ENCODE data around the gene UBE3D. TPM values are rescaled to one million over a fixed set of nuclear protein-coding genes. Genes with fewer than 3 reads are reported as not detected.

UBE3D gene
- total RNA-seq, 2 experiments from 2014 or later = 3.8 to 4.8 TPM

DNA sequence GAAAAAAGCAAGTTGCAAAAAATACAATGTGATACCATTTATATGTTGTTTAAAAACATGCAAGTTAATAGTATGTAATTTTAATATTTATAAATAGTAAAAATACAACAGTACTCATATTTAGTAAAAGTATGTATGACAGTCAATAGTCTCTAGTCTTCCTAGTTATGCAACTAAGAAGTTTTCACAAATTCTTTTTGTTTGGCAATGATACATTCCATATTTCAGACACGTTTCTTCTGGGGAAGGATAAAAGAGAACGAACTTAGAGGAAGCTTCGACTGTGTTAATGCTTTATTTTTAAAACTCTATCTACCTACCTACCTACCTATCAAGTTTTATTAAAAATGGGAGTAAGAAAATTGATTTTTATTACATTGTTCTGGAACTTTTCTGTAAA lies 77.7 kb downstream of the UBE3D start:
- Mint-ChIP-seq H3K9me3 (no peaks in the 10 kb centered on the region), H3K4me3 (no peak overlapping the region), H3K36me3 (ENCODE audit: low read depth) (no peaks in the 10 kb centered on the region), H3K27ac (no peak overlapping the region), H3K27me3 (no peaks in the 10 kb centered on the region), H3K4me1 (no peaks in the 10 kb centered on the region)
- POLR2A ChIA-PET = no interaction called here
- no peak for DNase-seq
- CTCF ChIA-PET = no interaction called here

DNA sequence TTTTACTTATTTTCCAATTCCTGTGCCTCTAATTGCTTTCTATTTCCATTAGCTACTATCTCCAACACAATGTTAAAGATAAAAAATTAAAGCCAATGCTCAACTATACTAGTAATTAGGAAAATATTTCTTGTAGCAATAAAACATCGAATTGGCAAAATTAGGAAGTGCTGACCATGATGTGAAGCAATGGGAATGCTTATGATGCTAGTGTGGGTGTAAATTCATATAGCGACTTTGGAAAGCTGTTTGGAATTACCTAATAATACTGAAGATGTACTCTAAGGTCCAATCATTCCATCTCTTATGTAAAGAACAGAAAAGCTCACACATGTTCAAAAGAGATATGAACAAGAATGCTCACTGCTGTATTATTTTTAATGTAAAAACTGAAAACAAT lies 78.2 kb downstream of the UBE3D start:
- Mint-ChIP-seq H3K27ac (no peak overlapping the region), H3K4me3 (no peak overlapping the region), H3K36me3 (ENCODE audit: low read depth) (no peaks in the 10 kb centered on the region), H3K27me3 (no peaks in the 10 kb centered on the region), H3K4me1 (no peaks in the 10 kb centered on the region), H3K9me3 (no peaks in the 10 kb centered on the region)
- no peak for DNase-seq
- POLR2A ChIA-PET = no interaction called here
- CTCF ChIA-PET = no interaction called here

DNA sequence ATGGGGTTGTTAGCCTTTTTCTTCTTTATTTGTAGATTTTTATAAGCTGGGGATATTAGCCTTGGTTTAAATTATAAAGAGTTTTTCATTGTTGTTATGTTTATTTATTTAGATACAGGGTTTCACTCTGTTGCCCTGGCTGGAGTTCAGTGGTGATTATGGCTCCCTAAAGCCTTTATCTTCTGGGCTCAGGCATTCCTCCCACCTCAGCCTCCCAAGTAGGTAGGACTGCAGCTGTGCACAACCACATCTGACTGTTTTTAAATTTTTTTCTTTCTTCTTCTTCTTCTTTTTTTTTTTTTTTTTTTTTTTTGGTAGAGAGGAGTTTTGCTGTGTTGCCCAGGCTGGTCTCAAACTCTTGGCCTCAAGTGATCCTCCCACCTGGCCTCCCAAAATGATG lies 80.9 kb downstream of the UBE3D start:
- no peaks in the 10 kb centered on the region for H3K4me1 Mint-ChIP-seq
- DNase-seq = no peak
- no peaks in the 10 kb centered on the region for H3K9me3 Mint-ChIP-seq
- H3K36me3 Mint-ChIP-seq (ENCODE audit: low read depth) = no peaks in the 10 kb centered on the region
- ChIA-PET CTCF (no interaction called here), POLR2A (no interaction called here)
- no peak overlapping the region for H3K4me3 Mint-ChIP-seq
- no peak overlapping the region for H3K27ac Mint-ChIP-seq
- H3K27me3 Mint-ChIP-seq = no peaks in the 10 kb centered on the region

DNA sequence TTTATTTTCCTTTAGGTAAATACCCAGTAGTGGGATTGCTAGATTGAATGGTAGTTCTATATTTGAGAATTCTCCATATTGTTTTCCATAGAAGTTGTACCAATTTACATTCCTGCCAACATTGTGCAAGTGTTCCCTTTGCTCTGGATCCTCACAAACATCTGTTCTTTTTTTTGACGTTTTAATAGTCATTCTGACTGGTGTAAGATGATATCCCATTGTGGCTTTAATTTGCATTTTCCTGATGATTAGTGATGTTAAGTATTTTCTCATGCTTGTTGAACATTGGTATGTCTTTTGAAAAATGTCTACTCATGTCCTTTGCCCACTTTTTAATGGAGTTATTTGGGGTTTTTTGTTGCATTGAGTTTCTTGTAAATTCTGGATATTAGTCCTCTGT lies 85.6 kb downstream of the UBE3D start:
- DNase-seq = no peak
- Mint-ChIP-seq H3K27me3 (no peaks in the 10 kb centered on the region), H3K36me3 (ENCODE audit: low read depth) (no peaks in the 10 kb centered on the region), H3K4me1 (no peaks in the 10 kb centered on the region), H3K4me3 (no peak overlapping the region), H3K9me3 (no peaks in the 10 kb centered on the region), H3K27ac (no peak overlapping the region)
- ChIA-PET POLR2A (no interaction called here), CTCF (no interaction called here)

DNA sequence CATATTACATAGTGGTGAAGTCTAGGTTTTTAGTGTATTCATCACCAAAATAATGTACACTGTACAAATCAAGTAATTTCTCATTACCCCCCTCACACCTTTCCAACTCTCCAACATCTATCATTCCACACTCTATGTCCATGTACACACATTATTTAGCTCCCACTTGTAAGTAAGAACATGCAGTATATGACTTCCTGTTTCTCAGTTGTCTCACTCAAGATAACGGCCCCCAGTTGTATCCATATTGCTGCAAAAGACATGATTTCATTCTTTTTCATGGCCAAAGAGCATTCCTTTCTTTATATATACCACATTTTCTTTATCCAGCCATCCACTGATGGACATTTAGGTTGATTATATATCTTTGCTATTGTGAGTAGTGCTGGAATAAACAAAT lies 86.0 kb downstream of the UBE3D start:
- ChIA-PET CTCF (no interaction called here), POLR2A (no interaction called here)
- H3K36me3 Mint-ChIP-seq (ENCODE audit: low read depth) = no peaks in the 10 kb centered on the region
- no peak overlapping the region for H3K4me3 Mint-ChIP-seq
- H3K27me3 Mint-ChIP-seq = no peaks in the 10 kb centered on the region
- H3K4me1 Mint-ChIP-seq = no peaks in the 10 kb centered on the region
- H3K27ac Mint-ChIP-seq = no peak overlapping the region
- no peak for DNase-seq
- no peaks in the 10 kb centered on the region for H3K9me3 Mint-ChIP-seq

DNA sequence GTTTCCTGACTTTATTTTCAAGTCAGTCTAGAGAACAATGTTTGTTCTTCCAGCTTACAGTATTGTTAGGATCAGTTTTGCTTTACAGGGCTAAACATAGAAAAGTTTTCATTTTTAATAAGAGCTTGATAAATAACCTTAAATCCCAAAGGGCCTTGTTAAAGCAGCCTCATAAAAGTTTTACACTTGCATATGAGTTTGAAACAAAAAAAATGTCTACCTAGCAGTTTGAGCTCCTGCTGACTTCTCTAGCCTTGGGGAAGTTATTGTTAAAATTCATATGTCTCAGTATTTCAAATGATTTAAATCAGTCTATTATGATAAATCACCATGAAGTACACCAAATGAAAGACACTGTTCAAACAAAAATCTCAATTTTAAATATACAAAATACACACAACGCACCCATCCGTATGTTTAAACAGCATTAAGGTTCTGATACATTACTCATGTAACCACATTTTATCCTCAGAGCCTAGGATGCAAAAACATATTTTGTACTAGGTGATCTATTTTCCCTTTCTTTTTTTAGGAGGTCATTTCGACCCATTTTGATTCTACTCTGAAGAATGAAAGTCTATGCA lies 87.2 kb downstream of the UBE3D start:
- Mint-ChIP-seq H3K4me3 (no peak overlapping the region), H3K4me1 (no peaks in the 10 kb centered on the region), H3K36me3 (ENCODE audit: low read depth) (no peaks in the 10 kb centered on the region), H3K9me3 (no peaks in the 10 kb centered on the region), H3K27me3 (no peaks in the 10 kb centered on the region), H3K27ac (no peak overlapping the region)
- DNase-seq = no peak
- POLR2A ChIA-PET = no interaction called here
- CTCF ChIA-PET = no interaction called here

DNA sequence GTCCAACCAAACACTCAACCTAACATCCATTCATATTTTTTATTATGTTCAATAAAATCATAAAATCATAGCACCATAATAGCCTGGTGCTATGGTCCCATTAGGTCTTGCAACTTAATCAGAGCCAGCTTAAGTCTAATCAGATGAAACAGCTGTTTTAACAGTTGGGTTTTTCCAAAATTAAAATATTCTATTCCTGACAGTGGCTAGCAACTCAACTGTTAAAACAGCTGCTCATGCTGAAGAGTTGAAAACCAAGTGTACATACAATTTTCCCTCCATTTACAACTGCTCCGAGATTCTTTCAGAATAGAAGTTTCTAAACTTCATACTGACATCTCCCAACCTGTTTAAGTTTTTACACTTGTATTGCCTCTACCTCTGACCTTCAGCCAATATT lies 89.5 kb downstream of the UBE3D start:
- Mint-ChIP-seq H3K27ac (no peak overlapping the region), H3K4me1 (no peaks in the 10 kb centered on the region), H3K27me3 (no peaks in the 10 kb centered on the region), H3K9me3 (no peaks in the 10 kb centered on the region), H3K4me3 (no peak overlapping the region), H3K36me3 (ENCODE audit: low read depth) (no peaks in the 10 kb centered on the region)
- ChIA-PET CTCF (no interaction called here), POLR2A (no interaction called here)
- DNase-seq = no peak

DNA sequence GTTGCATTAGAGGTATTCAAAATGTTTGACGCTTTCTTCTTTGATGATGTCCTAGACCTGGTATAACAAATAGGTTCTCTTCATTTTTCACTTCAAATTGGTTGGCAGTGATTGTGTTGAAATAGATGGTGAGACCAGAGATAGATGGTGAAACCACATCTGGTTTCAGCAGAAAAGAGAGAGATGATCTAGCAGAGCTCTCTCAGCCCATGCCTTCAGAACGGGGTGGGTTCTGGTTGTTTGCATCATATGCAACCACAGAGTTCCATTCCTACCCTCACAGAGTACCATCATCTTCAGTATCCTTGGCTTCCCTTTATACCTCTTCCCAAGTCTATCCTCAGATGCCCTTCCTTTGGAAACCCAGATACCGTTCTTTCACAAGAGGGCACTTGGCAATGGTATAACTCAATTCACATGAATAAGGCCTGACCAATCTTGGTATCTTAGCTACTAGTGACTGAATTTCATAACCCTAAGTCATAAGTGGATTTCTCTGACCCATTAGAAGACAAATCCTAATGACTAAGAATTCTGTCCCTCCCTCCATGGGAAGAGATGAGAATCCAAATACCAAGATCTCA lies 93.7 kb downstream of the UBE3D start:
- no peaks in the 10 kb centered on the region for H3K36me3 Mint-ChIP-seq (ENCODE audit: low read depth)
- DNase-seq = no peak
- ChIA-PET POLR2A (no interaction called here), CTCF (no interaction called here)
- H3K27me3 Mint-ChIP-seq = no peaks in the 10 kb centered on the region
- no peak overlapping the region for H3K27ac Mint-ChIP-seq
- H3K9me3 Mint-ChIP-seq = no peaks in the 10 kb centered on the region
- no peaks in the 10 kb centered on the region for H3K4me1 Mint-ChIP-seq
- no peak overlapping the region for H3K4me3 Mint-ChIP-seq

DNA sequence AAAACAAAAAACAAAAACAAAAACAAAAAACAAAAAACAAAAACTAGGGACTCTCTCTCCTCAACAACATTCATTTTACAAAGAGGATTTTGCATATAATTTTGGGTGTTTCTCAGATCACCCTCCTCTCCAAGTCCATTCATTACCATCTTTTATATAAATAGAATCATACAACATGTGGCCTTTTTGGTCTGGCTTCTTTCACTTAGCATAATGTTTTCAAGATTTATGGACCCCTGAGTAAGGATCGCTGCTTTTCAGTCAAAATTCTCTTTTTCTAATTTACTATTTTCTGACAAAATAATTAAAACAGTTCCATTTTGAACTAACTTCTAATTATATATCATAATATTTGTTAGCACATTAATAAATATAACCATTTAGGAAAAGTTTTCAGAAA lies 94.8 kb downstream of the UBE3D start:
- ChIA-PET CTCF (no interaction called here), POLR2A (no interaction called here)
- no peaks in the 10 kb centered on the region for H3K27me3 Mint-ChIP-seq
- no peaks in the 10 kb centered on the region for H3K9me3 Mint-ChIP-seq
- no peak for DNase-seq
- H3K4me3 Mint-ChIP-seq = no peak overlapping the region
- H3K27ac Mint-ChIP-seq = no peak overlapping the region
- no peaks in the 10 kb centered on the region for H3K4me1 Mint-ChIP-seq
- no peaks in the 10 kb centered on the region for H3K36me3 Mint-ChIP-seq (ENCODE audit: low read depth)

DNA sequence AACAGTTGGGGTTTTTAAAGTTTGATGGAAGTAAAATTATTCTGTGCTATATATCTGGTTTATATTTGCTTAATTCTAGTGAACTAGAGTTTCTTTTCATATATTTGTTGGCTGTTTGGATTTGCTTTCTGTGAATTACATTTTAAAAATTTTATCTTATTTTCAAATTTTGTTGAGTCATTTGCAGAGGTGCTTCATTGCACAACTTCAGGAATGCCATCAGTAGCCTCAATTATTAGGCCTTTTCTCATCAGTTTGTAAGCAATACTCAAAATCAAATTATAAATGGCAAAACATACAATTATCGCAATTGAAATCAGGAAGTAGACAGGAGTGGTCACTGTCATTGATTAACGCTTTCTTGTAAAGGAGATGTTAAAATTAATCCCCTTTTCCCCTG lies 96.9 kb downstream of the UBE3D start:
- ChIA-PET CTCF (no interaction called here), POLR2A (no interaction called here)
- Mint-ChIP-seq H3K4me3 (no peak overlapping the region), H3K27ac (no peak overlapping the region), H3K9me3 (no peaks in the 10 kb centered on the region), H3K27me3 (no peaks in the 10 kb centered on the region), H3K36me3 (ENCODE audit: low read depth) (no peaks in the 10 kb centered on the region), H3K4me1 (no peaks in the 10 kb centered on the region)
- DNase-seq = no peak

DNA sequence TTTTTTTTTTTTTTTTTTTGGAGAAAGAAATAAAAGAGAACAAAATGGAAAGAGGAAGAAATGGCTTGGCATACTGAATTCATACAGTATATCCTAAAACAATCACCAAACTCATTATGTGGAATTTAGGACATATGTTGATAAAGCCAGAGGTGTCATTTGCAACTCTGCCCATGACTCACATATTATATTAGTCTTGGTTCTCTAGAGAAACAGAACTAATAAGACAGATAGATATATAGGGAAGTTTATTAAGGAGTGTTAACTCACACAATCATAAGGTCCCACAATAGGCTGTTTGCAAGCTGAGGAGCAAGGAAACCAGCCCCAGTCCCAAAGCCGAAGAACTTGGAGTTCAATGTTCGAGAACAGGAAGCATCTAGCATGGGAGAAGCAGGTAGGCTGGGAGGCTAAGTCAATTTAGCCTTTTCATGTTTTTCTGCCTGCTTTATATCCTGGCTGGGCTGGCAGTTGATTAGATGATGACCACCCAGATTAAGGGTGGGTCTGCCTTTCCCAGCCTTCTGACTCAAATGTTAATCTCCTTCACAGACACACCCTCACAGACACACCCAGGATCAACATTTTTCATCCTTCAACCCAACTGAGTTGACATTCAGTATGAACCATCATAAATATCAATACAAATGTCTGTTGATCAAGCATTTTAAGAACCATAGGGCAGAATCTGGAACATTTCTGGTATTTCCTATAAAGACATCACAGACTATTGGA lies 102.3 kb downstream of the UBE3D start:
- CTCF ChIA-PET = no interaction called here
- no peaks in the 10 kb centered on the region for H3K36me3 Mint-ChIP-seq (ENCODE audit: low read depth)

DNA sequence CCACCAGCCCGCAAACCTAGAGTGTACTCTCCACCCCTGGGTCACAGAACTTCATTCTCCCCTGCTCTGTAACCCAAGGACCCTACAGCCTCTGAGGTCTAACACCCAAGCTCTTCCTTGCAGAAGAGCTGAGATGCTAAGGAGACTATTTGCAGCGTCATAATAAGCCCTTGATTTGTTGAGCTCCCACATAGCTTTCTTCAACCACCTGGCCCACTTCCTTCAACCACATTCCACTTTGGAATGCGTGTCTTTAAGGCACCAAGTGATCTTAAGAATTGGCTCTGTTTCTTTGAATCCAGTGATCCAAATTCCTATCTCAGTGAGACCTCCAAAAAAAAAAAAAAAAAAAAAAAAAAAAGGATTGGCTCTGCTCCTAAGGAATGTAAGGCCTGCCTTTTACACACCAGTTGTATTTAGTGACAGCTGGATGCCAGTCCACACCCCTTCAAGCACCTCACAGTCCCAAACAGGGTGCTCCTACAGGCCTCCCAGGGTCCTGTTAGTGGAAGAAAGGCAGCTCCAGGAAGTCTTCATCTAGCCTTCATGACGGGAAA lies 106.2 kb downstream of the UBE3D start:
- Mint-ChIP-seq H3K4me1 (no peaks in the 10 kb centered on the region), H3K9me3 (no peaks in the 10 kb centered on the region), H3K4me3 (no peak overlapping the region), H3K27ac (no peak overlapping the region), H3K36me3 (ENCODE audit: low read depth) (no peaks in the 10 kb centered on the region), H3K27me3 (no peaks in the 10 kb centered on the region)
- ChIA-PET POLR2A (no interaction called here), CTCF (no interaction called here)
- no peak for DNase-seq

More for the DNA sequence above, 102.3 kb downstream of the UBE3D start:
- no peak for DNase-seq
- no peak overlapping the region for H3K4me3 Mint-ChIP-seq
- no peaks in the 10 kb centered on the region for H3K4me1 Mint-ChIP-seq
- no peaks in the 10 kb centered on the region for H3K27me3 Mint-ChIP-seq
- POLR2A ChIA-PET = no interaction called here
- no peaks in the 10 kb centered on the region for H3K9me3 Mint-ChIP-seq
- no peak overlapping the region for H3K27ac Mint-ChIP-seq

DNA sequence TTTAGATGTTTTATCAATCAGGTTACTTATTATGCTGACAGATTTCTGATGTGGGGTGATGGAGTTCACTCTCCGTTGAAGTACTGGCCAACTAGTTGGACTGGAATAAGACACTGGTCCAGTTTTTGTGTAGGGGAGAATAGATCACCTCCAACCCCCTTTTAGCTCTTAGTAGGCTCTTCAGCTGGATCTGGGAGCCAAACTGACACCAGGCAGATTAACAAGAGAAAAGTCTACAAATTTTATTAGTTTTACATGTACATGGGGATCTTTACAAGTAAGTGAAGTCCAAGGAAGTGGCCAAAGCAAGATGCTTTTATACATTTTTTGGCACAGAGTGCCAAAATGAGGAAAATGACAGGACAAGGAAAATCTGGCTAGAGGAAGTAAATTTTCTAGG lies 107.1 kb downstream of the UBE3D start:
- H3K4me1 Mint-ChIP-seq = no peaks in the 10 kb centered on the region
- H3K27me3 Mint-ChIP-seq = no peaks in the 10 kb centered on the region
- no peak for DNase-seq
- no peaks in the 10 kb centered on the region for H3K36me3 Mint-ChIP-seq (ENCODE audit: low read depth)
- POLR2A ChIA-PET = no interaction called here
- no peak overlapping the region for H3K27ac Mint-ChIP-seq
- CTCF ChIA-PET = no interaction called here
- no peak overlapping the region for H3K4me3 Mint-ChIP-seq
- no peaks in the 10 kb centered on the region for H3K9me3 Mint-ChIP-seq

DNA sequence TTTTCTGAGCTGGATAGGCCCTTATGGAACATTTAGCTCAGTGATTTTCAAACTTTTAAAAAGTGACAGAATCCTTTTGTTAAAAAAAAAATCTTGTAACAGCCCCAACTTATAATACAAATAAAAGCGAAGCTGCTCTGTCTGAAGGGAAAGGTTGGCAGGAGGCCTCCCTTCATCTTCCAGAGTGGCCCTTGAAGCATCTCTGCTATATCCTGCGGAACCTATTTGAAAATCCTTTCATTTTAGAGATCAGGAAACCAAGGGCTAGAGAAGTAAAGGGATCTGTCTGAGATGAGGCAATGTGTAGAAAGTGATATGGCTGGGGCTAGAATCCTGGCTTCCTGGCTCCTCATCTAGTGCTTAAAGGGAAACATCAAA lies 107.8 kb downstream of the UBE3D start:
- POLR2A ChIA-PET = no interaction called here
- no peak overlapping the region for H3K4me3 Mint-ChIP-seq
- no peaks in the 10 kb centered on the region for H3K36me3 Mint-ChIP-seq (ENCODE audit: low read depth)
- CTCF ChIA-PET = no interaction called here
- no peaks in the 10 kb centered on the region for H3K9me3 Mint-ChIP-seq
- no peaks in the 10 kb centered on the region for H3K4me1 Mint-ChIP-seq
- H3K27ac Mint-ChIP-seq = no peak overlapping the region
- no peak for DNase-seq
- no peaks in the 10 kb centered on the region for H3K27me3 Mint-ChIP-seq
